HT1080 (cell line): ENCODE results near the gene VDR. TPM values are rescaled to one million over a fixed set of nuclear protein-coding genes. Genes with fewer than 3 reads are reported as not detected.

Experiments used
- DNase-seq: peaks from one replicate; pipeline ENCODE4 v3.0.0-alpha.2; 2015; ENCODE audit warnings: low read depth
- total RNA-seq: library from RNA; depleted of rRNA; stranded (reverse); fragments of >200 nt; shearing (Covaris generic); gene quantifications from 2 replicates; pipeline ENCODE4 v1.2.3, GENCODE V29; 2014

VDR gene
- total RNA-seq, 1 experiment from 2014 or later: 6.1 TPM

- no peak for DNase-seq
Observed at GRCh38 chr12:47894652-47895051, 10.1 kb downstream of the VDR start.

GRCh38 chr12:47894068-47894467 is 10.7 kb downstream of the VDR start:
- no peak for DNase-seq

- no peak for DNase-seq
Observed at GRCh38 chr12:47892819-47893218, 12.0 kb downstream of the VDR start.

GRCh38 chr12:47891356-47891755 is 13.4 kb downstream of the VDR start:
- no peak for DNase-seq

- no peak for DNase-seq
Observed at GRCh38 chr12:47889040-47889439, 15.8 kb downstream of the VDR start.

GRCh38 chr12:47888153-47888819 is 16.5 kb downstream of the VDR start:
- DNase-seq: no peak

- DNase-seq: no peak
Observed at GRCh38 chr12:47887529-47887928, 17.3 kb downstream of the VDR start.

GRCh38 chr12:47886510-47887240 is 18.1 kb downstream of the VDR start:
- DNase-seq: no peak

GRCh38 chr12:47885566-47885965 is 19.2 kb downstream of the VDR start:
- DNase-seq: no peak

- no peak for DNase-seq
Observed at GRCh38 chr12:47885012-47885501, 19.7 kb downstream of the VDR start.

GRCh38 chr12:47884501-47884900 is 20.3 kb downstream of the VDR start:
- DNase-seq: no peak

GRCh38 chr12:47883663-47884195 is 21.1 kb downstream of the VDR start:
- DNase-seq: no peak

- no peak for DNase-seq
Observed at GRCh38 chr12:47882781-47883546, 21.8 kb downstream of the VDR start.

GRCh38 chr12:47881826-47882427 is 22.9 kb downstream of the VDR start:
- DNase-seq: peak; percentile 89

- no peak for DNase-seq
Observed at GRCh38 chr12:47881051-47881450, 23.7 kb downstream of the VDR start.

GRCh38 chr12:47878918-47879481 is 25.8 kb downstream of the VDR start:
- DNase-seq: no peak

- no peak for DNase-seq
Observed at GRCh38 chr12:47878293-47878917, 26.4 kb downstream of the VDR start.

GRCh38 chr12:47877081-47877480 is 27.7 kb downstream of the VDR start:
- DNase-seq: no peak

- DNase-seq: no peak
Observed at GRCh38 chr12:47876440-47876960, 28.3 kb downstream of the VDR start.

- DNase-seq: no peak
Observed at GRCh38 chr12:47875746-47876439, 28.9 kb downstream of the VDR start.
